ENCODE measurements around the gene GREB1L.

Gene GREB1L

GRCh38 chr18:21330122-21330701, 88.2 kb downstream of the GREB1L start:
- no peak for DNase-seq
- no peaks in the 10 kb centered on the region for H3K36me3 ChIP-seq
- H3K9me3 ChIP-seq = no peaks in the 10 kb centered on the region
- no peaks in the 10 kb centered on the region for H3K4me1 ChIP-seq
- no peak overlapping the region for H3K4me3 ChIP-seq (ENCODE audit: low read depth, low read length)
- H3K27me3 ChIP-seq = no peaks in the 10 kb centered on the region
- TF ChIP-seq CTCF (IDR thresholded peaks at IDR 0.05; ENCODE audit: low read depth, low read length) = no peak

- no peaks in the 10 kb centered on the region for H3K36me3 ChIP-seq
- TF ChIP-seq CTCF (IDR thresholded peaks at IDR 0.05; ENCODE audit: low read depth, low read length) = no peak
- no peak overlapping the region for H3K4me3 ChIP-seq (ENCODE audit: low read depth, low read length)
Observed at GRCh38 chr18:21331065-21331464, 89.0 kb downstream of the GREB1L start.

GRCh38 chr18:21335927-21336488, 94.0 kb downstream of the GREB1L start:
- no peak for DNase-seq
- Histone ChIP-seq H3K4me1 (no peaks in the 10 kb centered on the region), H3K9me3 (no peaks in the 10 kb centered on the region), H3K4me3 (ENCODE audit: low read depth, low read length) (no peak overlapping the region), H3K27me3 (no peaks in the 10 kb centered on the region), H3K36me3 (no peaks in the 10 kb centered on the region)
- no peak for TF ChIP-seq CTCF (IDR thresholded peaks at IDR 0.05; ENCODE audit: low read depth, low read length)

More at GRCh38 chr18:21331065-21331464, 89.0 kb downstream of the GREB1L start:
- Histone ChIP-seq H3K9me3 (no peaks in the 10 kb centered on the region), H3K27me3 (no peaks in the 10 kb centered on the region), H3K4me1 (no peaks in the 10 kb centered on the region)
- no peak for DNase-seq

GRCh38 chr18:21336846-21337245, 94.8 kb downstream of the GREB1L start:
- TF ChIP-seq CTCF (IDR thresholded peaks at IDR 0.05; ENCODE audit: low read depth, low read length) = no peak
- Histone ChIP-seq H3K9me3 (no peaks in the 10 kb centered on the region), H3K27me3 (no peaks in the 10 kb centered on the region), H3K4me3 (ENCODE audit: low read depth, low read length) (no peak overlapping the region), H3K36me3 (no peaks in the 10 kb centered on the region), H3K4me1 (no peaks in the 10 kb centered on the region)
- DNase-seq = no peak

GRCh38 chr18:21341141-21341540, 99.1 kb downstream of the GREB1L start:
- Histone ChIP-seq H3K27me3 (no peaks in the 10 kb centered on the region), H3K36me3 (no peaks in the 10 kb centered on the region), H3K4me3 (ENCODE audit: low read depth, low read length) (no peak overlapping the region), H3K4me1 (no peaks in the 10 kb centered on the region), H3K9me3 (no peaks in the 10 kb centered on the region)
- no peak for DNase-seq
- no peak for TF ChIP-seq CTCF (IDR thresholded peaks at IDR 0.05; ENCODE audit: low read depth, low read length)

GRCh38 chr18:21342372-21342771, 100.3 kb downstream of the GREB1L start:
- no peak overlapping the region for H3K4me3 ChIP-seq (ENCODE audit: low read depth, low read length)
- TF ChIP-seq CTCF (IDR thresholded peaks at IDR 0.05; ENCODE audit: low read depth, low read length) = no peak
- no peaks in the 10 kb centered on the region for H3K36me3 ChIP-seq
- DNase-seq = no peak
- no peaks in the 10 kb centered on the region for H3K4me1 ChIP-seq
- no peaks in the 10 kb centered on the region for H3K27me3 ChIP-seq
- H3K9me3 ChIP-seq = no peaks in the 10 kb centered on the region

Data from BE2C (cell line).